Measurements from ENCODE around the gene ELOVL4. TPM values are rescaled to one million over a fixed set of nuclear protein-coding genes. Genes with fewer than 3 reads are reported as not detected.

The ELOVL4 gene
- polyA plus RNA-seq, 3 donors, result not detected

DNA sequence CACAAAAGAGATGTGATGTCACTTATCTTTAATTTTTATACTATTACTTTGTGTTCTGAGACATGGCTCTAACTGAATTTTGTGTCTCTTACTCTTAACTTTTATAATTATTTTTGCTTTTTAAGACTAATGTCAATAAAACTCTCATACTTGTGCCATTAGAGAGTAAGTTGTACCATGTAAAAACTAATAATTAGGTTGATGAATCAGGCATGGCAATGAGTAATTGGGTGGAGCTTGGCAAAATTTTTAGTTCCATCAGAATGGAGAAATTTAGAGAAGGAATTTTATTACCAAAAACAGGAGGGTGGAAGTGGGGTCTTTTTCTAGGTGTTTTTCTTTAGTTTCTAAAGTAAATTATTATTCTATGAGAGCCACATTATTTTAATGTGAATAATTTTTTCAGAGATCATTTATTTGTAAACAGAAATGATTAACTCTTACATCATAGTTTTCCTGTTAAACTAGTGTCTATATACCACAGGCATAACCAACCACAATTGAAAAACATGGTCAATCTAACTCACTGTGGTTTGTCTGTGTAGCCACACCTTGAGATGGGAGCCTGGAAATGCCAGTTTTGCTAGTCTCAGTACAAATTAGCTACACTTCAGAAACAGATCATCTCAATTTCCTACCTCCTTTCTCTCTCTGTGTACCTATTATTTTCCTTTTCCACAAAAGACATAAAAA lies 51.8 kb downstream of the ELOVL4 start:
- Mint-ChIP-seq H3K4me1 (peaks cover 4% of the 10 kb centered on the region), H3K27me3 (ENCODE audit: low read depth in 3 of 3) (peaks cover 0 to 3% (median 0%) of the 10 kb centered on the region in 3 donors), H3K4me3 (no peak overlapping the region), H3K36me3 (no peaks in the 10 kb centered on the region), H3K9me3 (peaks cover 5 to 22% (median 17%) of the 10 kb centered on the region in 7 donors), H3K27ac (no peak overlapping the region)
- TF ChIP-seq, protein P1, sequence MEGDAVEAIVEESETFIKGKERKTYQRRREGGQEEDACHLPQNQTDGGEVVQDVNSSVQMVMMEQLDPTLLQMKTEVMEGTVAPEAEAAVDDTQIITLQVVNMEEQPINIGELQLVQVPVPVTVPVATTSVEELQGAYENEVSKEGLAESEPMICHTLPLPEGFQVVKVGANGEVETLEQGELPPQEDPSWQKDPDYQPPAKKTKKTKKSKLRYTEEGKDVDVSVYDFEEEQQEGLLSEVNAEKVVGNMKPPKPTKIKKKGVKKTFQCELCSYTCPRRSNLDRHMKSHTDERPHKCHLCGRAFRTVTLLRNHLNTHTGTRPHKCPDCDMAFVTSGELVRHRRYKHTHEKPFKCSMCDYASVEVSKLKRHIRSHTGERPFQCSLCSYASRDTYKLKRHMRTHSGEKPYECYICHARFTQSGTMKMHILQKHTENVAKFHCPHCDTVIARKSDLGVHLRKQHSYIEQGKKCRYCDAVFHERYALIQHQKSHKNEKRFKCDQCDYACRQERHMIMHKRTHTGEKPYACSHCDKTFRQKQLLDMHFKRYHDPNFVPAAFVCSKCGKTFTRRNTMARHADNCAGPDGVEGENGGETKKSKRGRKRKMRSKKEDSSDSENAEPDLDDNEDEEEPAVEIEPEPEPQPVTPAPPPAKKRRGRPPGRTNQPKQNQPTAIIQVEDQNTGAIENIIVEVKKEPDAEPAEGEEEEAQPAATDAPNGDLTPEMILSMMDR (IDR thresholded peaks at IDR 0.05), result no peak
- Histone ChIP-seq H2AFZ (ENCODE audit: insufficient read depth, low read depth, low read length, poor library complexity, severe bottlenecking) (no peak overlapping the region), H3K27me3 (ENCODE audit: control insufficient read depth in 2 of 2, insufficient read depth in 2 of 2, low read length in 2 of 2) (no peaks in the 10 kb centered on the region), H4K20me1 (ENCODE audit: insufficient read depth, low read length) (no peaks in the 10 kb centered on the region), H3K36me3 (replicated peaks in 1 of 2; ENCODE audit: control insufficient read depth in 1 of 2, insufficient read depth in 2 of 2, low read length in 2 of 2) (no peaks in the 10 kb centered on the region), H3K4me2 (replicated peaks; ENCODE audit: extremely low read depth, low read length, poor library complexity, severe bottlenecking) (no peak overlapping the region), H3K27ac (ENCODE audit: low read depth in 1 of 2, low read length in 2 of 2) (no peak overlapping the region), H3K9me3 (replicated peaks in 1 of 2; ENCODE audit: control insufficient read depth in 1 of 2, insufficient read depth in 1 of 2, low read length in 2 of 2) (peaks cover 4 to 7% of the 10 kb centered on the region in 2 donors), H3K9ac (ENCODE audit: insufficient read depth, low read length, poor library complexity, severe bottlenecking) (no peak overlapping the region), H3K4me3 (replicated peaks in 1 of 3; ENCODE audit: low read depth in 2 of 3, low read length in 3 of 3) (no peak overlapping the region), H3K79me2 (ENCODE audit: insufficient read depth, low read length) (no peaks in the 10 kb centered on the region), H3K4me1 (ENCODE audit: control insufficient read depth in 1 of 2, insufficient read depth in 2 of 2, low read length in 2 of 2) (no peaks in the 10 kb centered on the region)
- no peak for DNase-seq
- intact Hi-C loops (cut with micrococcal nuclease), result no loop called here

DNA sequence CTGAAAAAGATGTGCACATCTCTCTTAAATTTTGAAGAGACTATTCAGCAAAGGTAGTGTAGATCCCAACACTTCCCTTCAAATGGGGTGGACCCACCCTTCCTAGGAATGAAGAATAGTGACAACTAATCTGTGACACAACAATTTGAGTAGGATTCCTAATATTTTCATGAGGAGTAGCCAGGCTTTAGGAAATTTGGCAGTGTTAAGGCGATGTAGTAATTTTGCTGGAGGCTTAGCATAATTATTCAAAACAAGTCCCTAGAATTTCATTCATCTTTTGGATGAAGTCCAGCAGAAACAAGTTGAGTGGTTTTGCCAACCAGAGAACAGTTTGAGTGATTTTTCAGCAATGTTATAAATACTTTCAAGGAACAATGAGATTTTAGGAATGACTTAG lies 52.4 kb downstream of the ELOVL4 start:
- Histone ChIP-seq H3K4me3 (replicated peaks in 1 of 3; ENCODE audit: low read depth in 2 of 3, low read length in 3 of 3) (no peak overlapping the region), H3K36me3 (replicated peaks in 1 of 2; ENCODE audit: control insufficient read depth in 1 of 2, insufficient read depth in 2 of 2, low read length in 2 of 2) (no peaks in the 10 kb centered on the region), H3K27ac (ENCODE audit: low read depth in 1 of 2, low read length in 2 of 2) (no peak overlapping the region), H2AFZ (ENCODE audit: insufficient read depth, low read depth, low read length, poor library complexity, severe bottlenecking) (no peak overlapping the region), H3K27me3 (ENCODE audit: control insufficient read depth in 2 of 2, insufficient read depth in 2 of 2, low read length in 2 of 2) (no peaks in the 10 kb centered on the region), H3K4me2 (replicated peaks; ENCODE audit: extremely low read depth, low read length, poor library complexity, severe bottlenecking) (no peak overlapping the region), H3K4me1 (ENCODE audit: control insufficient read depth in 1 of 2, insufficient read depth in 2 of 2, low read length in 2 of 2) (no peaks in the 10 kb centered on the region), H3K9ac (ENCODE audit: insufficient read depth, low read length, poor library complexity, severe bottlenecking) (no peak overlapping the region), H4K20me1 (ENCODE audit: insufficient read depth, low read length) (no peaks in the 10 kb centered on the region), H3K79me2 (ENCODE audit: insufficient read depth, low read length) (no peaks in the 10 kb centered on the region), H3K9me3 (replicated peaks in 1 of 2; ENCODE audit: control insufficient read depth in 1 of 2, insufficient read depth in 1 of 2, low read length in 2 of 2) (peaks cover 4 to 7% of the 10 kb centered on the region in 2 donors)
- Mint-ChIP-seq H3K9me3 (peaks cover 6 to 24% (median 21%) of the 10 kb centered on the region in 7 donors), H3K27ac (no peak overlapping the region), H3K4me1 (peaks cover 4% of the 10 kb centered on the region), H3K36me3 (no peaks in the 10 kb centered on the region), H3K4me3 (no peak overlapping the region), H3K27me3 (ENCODE audit: low read depth in 3 of 3) (peaks cover 0 to 3% (median under 1%) of the 10 kb centered on the region in 3 donors)
- no CpG with 5 or more reads among the region's 1 CpG for WGBS (ENCODE audit: insufficient coverage)
- no peak for DNase-seq
- intact Hi-C loops (cut with micrococcal nuclease), result no loop called here
- TF ChIP-seq, protein P1 (IDR thresholded peaks at IDR 0.05), result no peak
